DOHH2 (cell line): Measurements from ENCODE around the gene CCL22.

Experiments
- EZH2phosphoT487 ChIP-seq: fragments of 200-600 bp; sonication (generic); IDR thresholded peaks from 2 replicates; pipeline ENCODE4 v1.6.1; 2017; ENCODE audit warnings: borderline replicate concordance, mild to moderate bottlenecking, antibody characterized with exemption, low read length, moderate library complexity, mixed read lengths
- TF ChIP-seq, protein P1 (sequence below): fragments of 200-600 bp; sonication (generic); IDR thresholded peaks from one replicate; pipeline ENCODE4 v1.5.1; 2014; ENCODE audit warnings: antibody characterized with exemption, mild to moderate bottlenecking, low read depth, low read length; ENCODE audit not compliant: poor library complexity, severe bottlenecking

DNA sequence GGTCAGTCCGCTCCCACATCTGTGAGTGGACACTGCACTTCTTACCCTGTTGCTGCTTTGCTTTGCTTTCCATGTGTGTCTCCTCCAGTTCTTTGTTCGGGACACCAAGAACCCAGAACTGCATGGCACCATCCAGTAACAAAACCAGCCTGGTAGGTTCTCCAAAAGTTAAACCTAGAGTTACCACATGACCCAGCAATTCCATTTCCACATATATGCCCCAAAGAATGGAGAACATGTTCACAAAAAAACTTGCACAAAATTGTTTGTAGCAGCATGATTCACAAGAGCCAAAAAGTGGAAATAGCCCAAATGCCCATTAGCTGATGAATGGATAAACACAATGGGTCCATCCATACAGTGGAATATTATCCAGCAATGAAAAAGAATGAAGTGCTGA is 10.3 kb upstream of the CCL22 start:
- TF ChIP-seq, protein P1, sequence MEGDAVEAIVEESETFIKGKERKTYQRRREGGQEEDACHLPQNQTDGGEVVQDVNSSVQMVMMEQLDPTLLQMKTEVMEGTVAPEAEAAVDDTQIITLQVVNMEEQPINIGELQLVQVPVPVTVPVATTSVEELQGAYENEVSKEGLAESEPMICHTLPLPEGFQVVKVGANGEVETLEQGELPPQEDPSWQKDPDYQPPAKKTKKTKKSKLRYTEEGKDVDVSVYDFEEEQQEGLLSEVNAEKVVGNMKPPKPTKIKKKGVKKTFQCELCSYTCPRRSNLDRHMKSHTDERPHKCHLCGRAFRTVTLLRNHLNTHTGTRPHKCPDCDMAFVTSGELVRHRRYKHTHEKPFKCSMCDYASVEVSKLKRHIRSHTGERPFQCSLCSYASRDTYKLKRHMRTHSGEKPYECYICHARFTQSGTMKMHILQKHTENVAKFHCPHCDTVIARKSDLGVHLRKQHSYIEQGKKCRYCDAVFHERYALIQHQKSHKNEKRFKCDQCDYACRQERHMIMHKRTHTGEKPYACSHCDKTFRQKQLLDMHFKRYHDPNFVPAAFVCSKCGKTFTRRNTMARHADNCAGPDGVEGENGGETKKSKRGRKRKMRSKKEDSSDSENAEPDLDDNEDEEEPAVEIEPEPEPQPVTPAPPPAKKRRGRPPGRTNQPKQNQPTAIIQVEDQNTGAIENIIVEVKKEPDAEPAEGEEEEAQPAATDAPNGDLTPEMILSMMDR, result no peak
- TF ChIP-seq EZH2phosphoT487, result no peak
